ENCODE measurements around the gene ZFPM1.

GRCh38 chr16:88575251-88575650, 122.2 kb downstream of the ZFPM1 start:
- TF ChIP-seq, protein P1, sequence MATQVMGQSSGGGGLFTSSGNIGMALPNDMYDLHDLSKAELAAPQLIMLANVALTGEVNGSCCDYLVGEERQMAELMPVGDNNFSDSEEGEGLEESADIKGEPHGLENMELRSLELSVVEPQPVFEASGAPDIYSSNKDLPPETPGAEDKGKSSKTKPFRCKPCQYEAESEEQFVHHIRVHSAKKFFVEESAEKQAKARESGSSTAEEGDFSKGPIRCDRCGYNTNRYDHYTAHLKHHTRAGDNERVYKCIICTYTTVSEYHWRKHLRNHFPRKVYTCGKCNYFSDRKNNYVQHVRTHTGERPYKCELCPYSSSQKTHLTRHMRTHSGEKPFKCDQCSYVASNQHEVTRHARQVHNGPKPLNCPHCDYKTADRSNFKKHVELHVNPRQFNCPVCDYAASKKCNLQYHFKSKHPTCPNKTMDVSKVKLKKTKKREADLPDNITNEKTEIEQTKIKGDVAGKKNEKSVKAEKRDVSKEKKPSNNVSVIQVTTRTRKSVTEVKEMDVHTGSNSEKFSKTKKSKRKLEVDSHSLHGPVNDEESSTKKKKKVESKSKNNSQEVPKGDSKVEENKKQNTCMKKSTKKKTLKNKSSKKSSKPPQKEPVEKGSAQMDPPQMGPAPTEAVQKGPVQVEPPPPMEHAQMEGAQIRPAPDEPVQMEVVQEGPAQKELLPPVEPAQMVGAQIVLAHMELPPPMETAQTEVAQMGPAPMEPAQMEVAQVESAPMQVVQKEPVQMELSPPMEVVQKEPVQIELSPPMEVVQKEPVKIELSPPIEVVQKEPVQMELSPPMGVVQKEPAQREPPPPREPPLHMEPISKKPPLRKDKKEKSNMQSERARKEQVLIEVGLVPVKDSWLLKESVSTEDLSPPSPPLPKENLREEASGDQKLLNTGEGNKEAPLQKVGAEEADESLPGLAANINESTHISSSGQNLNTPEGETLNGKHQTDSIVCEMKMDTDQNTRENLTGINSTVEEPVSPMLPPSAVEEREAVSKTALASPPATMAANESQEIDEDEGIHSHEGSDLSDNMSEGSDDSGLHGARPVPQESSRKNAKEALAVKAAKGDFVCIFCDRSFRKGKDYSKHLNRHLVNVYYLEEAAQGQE (IDR thresholded peaks at IDR 0.05; ENCODE audit: low read depth), result no peak
- TF ChIP-seq TEAD4 (IDR thresholded peaks at IDR 0.05) (no peak), CEBPB (IDR thresholded peaks at IDR 0.05) (no peak), EP300 (IDR thresholded peaks at IDR 0.05; ENCODE audit: borderline replicate concordance) (no peak), TAF1 (IDR thresholded peaks at IDR 0.05; ENCODE audit: low read depth) (no peak), ZBTB7A (IDR thresholded peaks at IDR 0.05; ENCODE audit: low read depth) (no peak), FOXM1 (IDR thresholded peaks at IDR 0.05; ENCODE audit: borderline replicate concordance, low read depth) (no peak), TCF12 (IDR thresholded peaks at IDR 0.05; ENCODE audit: low read depth) (no peak), CREB1 (IDR thresholded peaks at IDR 0.05; ENCODE audit: low read depth) (no peak)
- TF ChIP-seq, protein P2, sequence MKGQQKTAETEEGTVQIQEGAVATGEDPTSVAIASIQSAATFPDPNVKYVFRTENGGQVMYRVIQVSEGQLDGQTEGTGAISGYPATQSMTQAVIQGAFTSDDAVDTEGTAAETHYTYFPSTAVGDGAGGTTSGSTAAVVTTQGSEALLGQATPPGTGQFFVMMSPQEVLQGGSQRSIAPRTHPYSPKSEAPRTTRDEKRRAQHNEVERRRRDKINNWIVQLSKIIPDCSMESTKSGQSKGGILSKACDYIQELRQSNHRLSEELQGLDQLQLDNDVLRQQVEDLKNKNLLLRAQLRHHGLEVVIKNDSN (IDR thresholded peaks at IDR 0.05), result no peak
